GM12878 (cell line): ENCODE measurements around the gene SVOP. TPM values are rescaled to one million over a fixed set of nuclear protein-coding genes. Genes with fewer than 3 reads are reported as not detected.

ENCODE experiments used
- ATAC-seq: fragments of 200-7000 bp; cut with Tn5 transposase; 3 replicates; pipeline ENCODE4 v1.9.1; 2020; ENCODE audit warnings: mild to moderate bottlenecking, moderate library complexity
- BruUV-seq: library from RNA; stranded (reverse); fragments of 400-500 nt; replicated peaks from 2 replicates; lab custom pipeline; 2021; lab: Mats Ljungman, UMichigan
- CTCF ChIA-PET: fragments of 300-600 bp; sonication (Branson Sonifier 250); formaldehyde crosslinking; extraction: SDS; loops from one replicate; lab custom pipeline; 2021; ENCODE audit warnings: inconsistent platforms; lab: Yijun Ruan, JAX
- POLR2A ChIA-PET: fragments of 350-600 bp; formaldehyde crosslinking; extraction: SDS; loops from one replicate; lab custom pipeline; 2021; ENCODE audit warnings: inconsistent platforms; lab: Charles Lee
- RAD21 ChIA-PET: fragments of 300-600 bp; sonication (Branson Sonifier 250); formaldehyde crosslinking; loops from one replicate; lab custom pipeline; 2023; ENCODE audit warnings: antibody characterized with exemption; ENCODE audit not compliant: unreplicated experiment; lab: Charles Lee
- SMC1A ChIA-PET: fragments of 300-600 bp; sonication (Branson Sonifier 250); formaldehyde crosslinking; loops from one replicate; lab custom pipeline; 2023; ENCODE audit not compliant: unreplicated experiment, uncharacterized antibody; lab: Charles Lee
- DNase-seq: peaks from one replicate; pipeline ENCODE4 v3.0.0-alpha.2; 2011; ENCODE audit warnings: low read depth, low spot score
- FAIRE-seq: peaks from 3 replicates; lab custom pipeline; 2011; peaks lifted over from hg19 to GRCh38; lab: Jason Lieb, UNC
- H2AFZ ChIP-seq: 2 replicates; pipeline ENCODE4 v1.6.0; 2011; ENCODE audit warnings: low read depth, low read length, control low read depth; ENCODE audit not compliant: control insufficient read depth
- H3K27ac ChIP-seq: 2 replicates; pipeline ENCODE4 v1.5.1; 2011; ENCODE audit warnings: control low read depth; ENCODE audit not compliant: control insufficient read depth, insufficient read depth
- H3K27me3 ChIP-seq, 2 experiments: replicated peaks in 1 of 2; 2 replicates each; pipeline versions ENCODE4 v1.6.0 to v1.6.1; 2011; ENCODE audit warnings: low read length in 1 of 2; ENCODE audit not compliant: control insufficient read depth in 2 of 2, insufficient read depth in 2 of 2
- H3K36me3 ChIP-seq, 2 experiments: 2 replicates each; pipeline ENCODE4 v1.5.1; 2011; ENCODE audit warnings: low read length in 1 of 2; ENCODE audit not compliant: control insufficient read depth in 2 of 2, insufficient read depth in 2 of 2
- H3K4me1 ChIP-seq: 2 replicates; pipeline ENCODE4 v1.6.1; 2011; ENCODE audit warnings: mild to moderate bottlenecking, low read length, moderate library complexity, mixed read lengths; ENCODE audit not compliant: control insufficient read depth, insufficient read depth
- H3K4me2 ChIP-seq: 2 replicates; pipeline ENCODE4 v1.6.0; 2011; ENCODE audit warnings: control low read depth; ENCODE audit not compliant: control insufficient read depth, insufficient read depth
- H3K4me3 ChIP-seq: fragments of 200-600 bp; sonication (generic); 2 replicates; pipeline ENCODE4 v1.5.1; 2016
- H3K79me2 ChIP-seq: 2 replicates; pipeline ENCODE4 v1.6.0; 2011; ENCODE audit warnings: low read length; ENCODE audit not compliant: control insufficient read depth, insufficient read depth
- H3K9ac ChIP-seq: 2 replicates; pipeline ENCODE4 v1.8.0; 2011; ENCODE audit warnings: low read length, control low read depth, mixed read lengths; ENCODE audit not compliant: control insufficient read depth, insufficient read depth
- H3K9me3 ChIP-seq: replicated peaks from 3 replicates; pipeline ENCODE4 v1.5.1; 2011; ENCODE audit warnings: mild to moderate bottlenecking, low read length; ENCODE audit not compliant: control insufficient read depth, insufficient read depth
- H4K20me1 ChIP-seq: 2 replicates; pipeline ENCODE4 v1.6.0; 2011; ENCODE audit not compliant: control insufficient read depth, insufficient read depth
- CBX3 ChIP-seq: fragments of 200-600 bp; sonication (generic); IDR thresholded peaks from 2 replicates; pipeline ENCODE4 v1.6.1; 2016; ENCODE audit warnings: low read depth, borderline replicate concordance
- EZH2 ChIP-seq: IDR thresholded peaks from 2 replicates; pipeline ENCODE4 v1.6.1; 2012; ENCODE audit warnings: low read depth, mild to moderate bottlenecking, control low read depth, inconsistent platforms, low read length, borderline replicate concordance; ENCODE audit not compliant: control insufficient read depth
- MYC ChIP-seq: IDR thresholded peaks from 2 replicates; pipeline ENCODE4 v1.6.1; 2011; ENCODE audit warnings: mild to moderate bottlenecking, low read length, moderate library complexity, inconsistent platforms; ENCODE audit not compliant: insufficient read depth, insufficient replicate concordance, insufficient read length, severe bottlenecking
- NFXL1 ChIP-seq: fragments of 450-650 bp; IDR thresholded peaks from 2 replicates; pipeline ENCODE4 v1.6.1; 2017; ENCODE audit warnings: antibody characterized with exemption, mild to moderate bottlenecking, borderline replicate concordance
- RCOR1 ChIP-seq: conservative IDR thresholded peaks from 2 replicates; pipeline ENCODE4 v1.6.1; 2012; ENCODE audit warnings: low read depth, low read length, improper control_type of control experiment
- RUNX3 ChIP-seq: IDR thresholded peaks from 2 replicates; pipeline ENCODE4 v1.6.1; 2012; ENCODE audit warnings: low read length, inconsistent platforms
- STAT1 ChIP-seq: fragments of 450-650 bp; conservative IDR thresholded peaks from 2 replicates; pipeline ENCODE4 v1.6.1; 2014; ENCODE audit warnings: antibody characterized with exemption, mild to moderate bottlenecking
- ZNF384 ChIP-seq: IDR thresholded peaks from 2 replicates; pipeline ENCODE4 v1.6.1; 2012; ENCODE audit warnings: low read depth, mild to moderate bottlenecking, low read length, improper control_type of control experiment, borderline replicate concordance
- WGBS: methylation state at CpG from one replicate; pipeline ENCODE4 v1.1.6; 2016; ENCODE audit warnings: low lambda C conversion rate; ENCODE audit not compliant: insufficient replicate concordance, insufficient coverage; ENCODE audit errors: missing lambda C conversion rate; 5-methylcytosine and 5-hydroxymethylcytosine counted together
- in situ Hi-C: fragments of 300-500 bp; cut with MboI; formaldehyde crosslinking; loops from 9 replicates; pipeline ENCODE4 v1.14.3; 2018; ENCODE audit warnings: mixed read lengths
- intact Hi-C: fragments of 100-400 bp; cut with micrococcal nuclease; formaldehyde crosslinking; loops from one replicate; pipeline ENCODE4 v1.14.2; 2022; ENCODE audit not compliant: unreplicated experiment
- polyA plus RNA-seq, 11 experiments: library from polyadenylated mRNA; depleted of rRNA in 4 of 11; unstranded in 6 of 11; stranded (reverse) in 5 of 11; fragments of >200 nt; fragmentation: Nextera tagmentation in 4 of 11; fragmentation: Illumina TruSeq in 1 of 11; extraction: Ambion mirVana in 4 of 11; extraction: Trizol in 1 of 11; gene quantifications; 1 replicate in 1 of 11; 2 replicates in 10 of 11; pipeline versions ENCODE4 v1.2.1 to v1.2.3, GENCODE V29; 2011 to 2016; ENCODE audit warnings: inconsistent platforms in 2 of 11, missing spikeins in 2 of 11, low read depth in 1 of 11
- total RNA-seq, 4 experiments: library from RNA; depleted of rRNA in 3 of 4; stranded (reverse); fragments of >200 nt in 3 of 4; fragmentation: Illumina TruSeq in 1 of 4; extraction: Trizol in 1 of 4; gene quantifications; 2 replicates each; pipeline versions ENCODE4 v1.2.1 to v1.2.3, GENCODE V29; 2013 to 2021
- TF ChIP-seq, protein P1 (sequence below): IDR thresholded peaks from 2 replicates; pipeline ENCODE4 v1.6.1; 2012; ENCODE audit warnings: low read depth, low read length, improper control_type of control experiment
- TF ChIP-seq, protein P2 (sequence below): IDR thresholded peaks from 2 replicates; pipeline ENCODE4 v1.6.1; 2011; ENCODE audit warnings: borderline replicate concordance, low read depth, mild to moderate bottlenecking, moderate library complexity, low read length; ENCODE audit not compliant: insufficient read depth, poor library complexity, severe bottlenecking
- TF ChIP-seq, protein P3 (sequence below): fragments of 450-650 bp; formaldehyde crosslinking; IDR thresholded peaks from 2 replicates; pipeline ENCODE4 v1.4.0; 2022; ENCODE audit warnings: mild to moderate bottlenecking, moderate library complexity
- TF ChIP-seq, protein P4 (sequence below): fragments of 450-650 bp; IDR thresholded peaks from 2 replicates; pipeline ENCODE4 v1.6.1; 2016; ENCODE audit warnings: mild to moderate bottlenecking, moderate library complexity, borderline replicate concordance

The SVOP gene
- total and polyA plus RNA-seq, 10 of the 15 experiments (the other 5 are each of a cell fraction or from before 2014, with no cell fraction given), result under 0.01 TPM; not detected in 9

DNA sequence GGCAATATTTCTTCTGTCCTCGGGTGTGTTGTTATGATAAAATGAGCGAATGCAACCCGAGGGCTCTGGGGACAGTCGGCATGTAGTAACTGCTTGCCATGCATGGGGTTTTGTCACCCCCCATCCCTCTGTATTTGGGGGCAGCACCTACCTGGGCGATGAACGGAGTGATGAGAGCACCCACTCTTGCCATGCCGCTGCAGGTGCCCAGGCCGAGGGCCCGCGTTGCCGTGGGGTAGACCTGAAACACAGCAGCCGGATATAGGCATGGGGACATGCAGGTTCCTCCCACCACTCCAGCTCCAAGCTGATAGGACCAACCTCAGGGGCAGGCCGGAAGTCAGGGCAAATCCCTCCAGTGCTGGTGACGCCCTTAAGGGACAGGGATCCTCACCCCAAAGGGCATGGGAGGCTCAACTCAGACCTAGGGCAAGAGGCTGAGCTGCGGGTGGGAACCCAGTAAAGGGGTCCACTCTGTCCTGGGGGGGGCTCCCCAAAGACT, 105.2 kb downstream of the SVOP start:
- no peaks in the 10 kb centered on the region for H3K79me2 ChIP-seq
- H4K20me1 ChIP-seq, result no peaks in the 10 kb centered on the region
- ChIA-PET RAD21 (no interaction called here), POLR2A (no interaction called here), CTCF (no interaction called here), SMC1A (no interaction called here)
- no TSS peak for BruUV-seq
- FAIRE-seq (no peak), ATAC-seq (no peak), DNase-seq (no peak)
- no peaks in the 10 kb centered on the region for H3K36me3 ChIP-seq
- in situ Hi-C loops, result no loop called here
- no peak overlapping the region for H3K4me2 ChIP-seq
- intact Hi-C loops, result no loop called here
- 58% methylated on average over 15 of the region's 15 CpGs for WGBS
- H3K9ac ChIP-seq, result no peak overlapping the region
- no peak overlapping the region for H3K4me3 ChIP-seq
- no peak overlapping the region for H3K27ac ChIP-seq
- H3K9me3 ChIP-seq, result peaks cover 3% of the 10 kb centered on the region; the same call in 2 of the 3 replicates
- no peaks in the 10 kb centered on the region for H3K4me1 ChIP-seq
- H2AFZ ChIP-seq, result no peak overlapping the region
- no peaks in the 10 kb centered on the region; a peak in 1 of 4 replicates for H3K27me3 ChIP-seq
- TF ChIP-seq CBX3 (no peak), ZNF384 (no peak), RCOR1 (no peak), RUNX3 (no peak), EZH2 (no peak), NFXL1 (no peak), STAT1 (no peak), MYC (no peak)
- TF ChIP-seq, protein P1, sequence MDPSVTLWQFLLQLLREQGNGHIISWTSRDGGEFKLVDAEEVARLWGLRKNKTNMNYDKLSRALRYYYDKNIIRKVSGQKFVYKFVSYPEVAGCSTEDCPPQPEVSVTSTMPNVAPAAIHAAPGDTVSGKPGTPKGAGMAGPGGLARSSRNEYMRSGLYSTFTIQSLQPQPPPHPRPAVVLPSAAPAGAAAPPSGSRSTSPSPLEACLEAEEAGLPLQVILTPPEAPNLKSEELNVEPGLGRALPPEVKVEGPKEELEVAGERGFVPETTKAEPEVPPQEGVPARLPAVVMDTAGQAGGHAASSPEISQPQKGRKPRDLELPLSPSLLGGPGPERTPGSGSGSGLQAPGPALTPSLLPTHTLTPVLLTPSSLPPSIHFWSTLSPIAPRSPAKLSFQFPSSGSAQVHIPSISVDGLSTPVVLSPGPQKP, result no peak
- TF ChIP-seq, protein P2, sequence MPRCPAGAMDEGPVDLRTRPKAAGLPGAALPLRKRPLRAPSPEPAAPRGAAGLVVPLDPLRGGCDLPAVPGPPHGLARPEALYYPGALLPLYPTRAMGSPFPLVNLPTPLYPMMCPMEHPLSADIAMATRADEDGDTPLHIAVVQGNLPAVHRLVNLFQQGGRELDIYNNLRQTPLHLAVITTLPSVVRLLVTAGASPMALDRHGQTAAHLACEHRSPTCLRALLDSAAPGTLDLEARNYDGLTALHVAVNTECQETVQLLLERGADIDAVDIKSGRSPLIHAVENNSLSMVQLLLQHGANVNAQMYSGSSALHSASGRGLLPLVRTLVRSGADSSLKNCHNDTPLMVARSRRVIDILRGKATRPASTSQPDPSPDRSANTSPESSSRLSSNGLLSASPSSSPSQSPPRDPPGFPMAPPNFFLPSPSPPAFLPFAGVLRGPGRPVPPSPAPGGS, result no peak
- TF ChIP-seq, protein P3, sequence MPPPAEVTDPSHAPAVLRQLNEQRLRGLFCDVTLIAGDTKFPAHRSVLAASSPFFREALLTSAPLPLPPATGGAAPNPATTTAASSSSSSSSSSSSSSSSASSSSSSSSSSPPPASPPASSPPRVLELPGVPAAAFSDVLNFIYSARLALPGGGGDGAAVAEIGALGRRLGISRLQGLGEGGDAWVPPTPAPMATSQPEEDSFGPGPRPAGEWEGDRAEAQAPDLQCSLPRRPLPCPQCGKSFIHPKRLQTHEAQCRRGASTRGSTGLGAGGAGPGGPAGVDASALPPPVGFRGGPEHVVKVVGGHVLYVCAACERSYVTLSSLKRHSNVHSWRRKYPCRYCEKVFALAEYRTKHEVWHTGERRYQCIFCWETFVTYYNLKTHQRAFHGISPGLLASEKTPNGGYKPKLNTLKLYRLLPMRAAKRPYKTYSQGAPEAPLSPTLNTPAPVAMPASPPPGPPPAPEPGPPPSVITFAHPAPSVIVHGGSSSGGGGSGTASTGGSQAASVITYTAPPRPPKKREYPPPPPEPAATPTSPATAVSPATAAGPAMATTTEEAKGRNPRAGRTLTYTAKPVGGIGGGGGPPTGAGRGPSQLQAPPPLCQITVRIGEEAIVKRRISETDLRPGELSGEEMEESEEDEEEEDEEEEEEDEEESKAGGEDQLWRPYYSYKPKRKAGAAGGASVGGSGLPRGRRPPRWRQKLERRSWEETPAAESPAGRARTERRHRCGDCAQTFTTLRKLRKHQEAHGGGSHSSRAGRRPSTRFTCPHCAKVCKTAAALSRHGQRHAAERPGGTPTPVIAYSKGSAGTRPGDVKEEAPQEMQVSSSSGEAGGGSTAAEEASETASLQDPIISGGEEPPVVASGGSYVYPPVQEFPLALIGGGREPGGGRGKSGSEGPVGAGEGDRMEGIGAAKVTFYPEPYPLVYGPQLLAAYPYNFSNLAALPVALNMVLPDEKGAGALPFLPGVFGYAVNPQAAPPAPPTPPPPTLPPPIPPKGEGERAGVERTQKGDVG (CRISPR knock-in tag), result no peak
- TF ChIP-seq, protein P4, sequence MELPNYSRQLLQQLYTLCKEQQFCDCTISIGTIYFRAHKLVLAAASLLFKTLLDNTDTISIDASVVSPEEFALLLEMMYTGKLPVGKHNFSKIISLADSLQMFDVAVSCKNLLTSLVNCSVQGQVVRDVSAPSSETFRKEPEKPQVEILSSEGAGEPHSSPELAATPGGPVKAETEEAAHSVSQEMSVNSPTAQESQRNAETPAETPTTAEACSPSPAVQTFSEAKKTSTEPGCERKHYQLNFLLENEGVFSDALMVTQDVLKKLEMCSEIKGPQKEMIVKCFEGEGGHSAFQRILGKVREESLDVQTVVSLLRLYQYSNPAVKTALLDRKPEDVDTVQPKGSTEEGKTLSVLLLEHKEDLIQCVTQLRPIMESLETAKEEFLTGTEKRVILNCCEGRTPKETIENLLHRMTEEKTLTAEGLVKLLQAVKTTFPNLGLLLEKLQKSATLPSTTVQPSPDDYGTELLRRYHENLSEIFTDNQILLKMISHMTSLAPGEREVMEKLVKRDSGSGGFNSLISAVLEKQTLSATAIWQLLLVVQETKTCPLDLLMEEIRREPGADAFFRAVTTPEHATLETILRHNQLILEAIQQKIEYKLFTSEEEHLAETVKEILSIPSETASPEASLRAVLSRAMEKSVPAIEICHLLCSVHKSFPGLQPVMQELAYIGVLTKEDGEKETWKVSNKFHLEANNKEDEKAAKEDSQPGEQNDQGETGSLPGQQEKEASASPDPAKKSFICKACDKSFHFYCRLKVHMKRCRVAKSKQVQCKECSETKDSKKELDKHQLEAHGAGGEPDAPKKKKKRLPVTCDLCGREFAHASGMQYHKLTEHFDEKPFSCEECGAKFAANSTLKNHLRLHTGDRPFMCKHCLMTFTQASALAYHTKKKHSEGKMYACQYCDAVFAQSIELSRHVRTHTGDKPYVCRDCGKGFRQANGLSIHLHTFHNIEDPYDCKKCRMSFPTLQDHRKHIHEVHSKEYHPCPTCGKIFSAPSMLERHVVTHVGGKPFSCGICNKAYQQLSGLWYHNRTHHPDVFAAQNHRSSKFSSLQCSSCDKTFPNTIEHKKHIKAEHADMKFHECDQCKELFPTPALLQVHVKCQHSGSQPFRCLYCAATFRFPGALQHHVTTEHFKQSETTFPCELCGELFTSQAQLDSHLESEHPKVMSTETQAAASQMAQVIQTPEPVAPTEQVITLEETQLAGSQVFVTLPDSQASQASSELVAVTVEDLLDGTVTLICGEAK, result no peak
